OCI-LY7 (cell line): ENCODE data around the gene ZHX3. TPM values are rescaled to one million over a fixed set of nuclear protein-coding genes. Genes with fewer than 3 reads are reported as not detected.

ENCODE experiments used
- BruUV-seq: library from RNA; stranded (reverse); fragments of 400-500 nt; replicated peaks from 2 replicates; lab custom pipeline; 2021; lab: Mats Ljungman, UMichigan
- CTCF ChIA-PET: fragments of 300-600 bp; sonication (Branson Sonifier 250); formaldehyde crosslinking; loops from one replicate; lab custom pipeline; 2022; ENCODE audit warnings: antibody characterized with exemption; ENCODE audit not compliant: unreplicated experiment; lab: Charles Lee
- POLR2A ChIA-PET: fragments of 300-600 bp; sonication (Branson Sonifier 250); formaldehyde crosslinking; loops from one replicate; lab custom pipeline; 2022; ENCODE audit warnings: antibody characterized with exemption; lab: Charles Lee
- DNase-seq: peaks from one replicate; pipeline ENCODE4 v3.0.0-alpha.2; 2015; ENCODE audit warnings: low spot score
- H2AFZ ChIP-seq: fragments of 200-600 bp; sonication (generic), shearing (Covaris generic); 2 replicates; pipeline ENCODE4 v1.6.1; 2014; ENCODE audit warnings: mild to moderate bottlenecking, antibody characterized with exemption, low read length, moderate library complexity
- H3K27ac ChIP-seq: fragments of 200-600 bp; sonication (generic); 2 replicates; pipeline ENCODE4 v1.5.1; 2014; ENCODE audit warnings: mixed run types, low read depth, mild to moderate bottlenecking, moderate library complexity, low read length, inconsistent platforms; ENCODE audit not compliant: poor library complexity, severe bottlenecking
- H3K36me3 ChIP-seq: fragments of 200-600 bp; sonication (generic); 2 replicates; pipeline ENCODE4 v1.6.1; 2014; ENCODE audit warnings: mild to moderate bottlenecking, antibody characterized with exemption, low read length, moderate library complexity, mixed read lengths; ENCODE audit not compliant: insufficient read depth
- H3K4me1 ChIP-seq: fragments of 200-600 bp; sonication (generic); 2 replicates; pipeline ENCODE4 v1.5.1; 2014; ENCODE audit warnings: mild to moderate bottlenecking, low read length; ENCODE audit not compliant: insufficient read depth, poor library complexity, severe bottlenecking
- H3K4me2 ChIP-seq: fragments of 200-600 bp; sonication (generic); 2 replicates; pipeline ENCODE4 v1.6.1; 2014; ENCODE audit warnings: mild to moderate bottlenecking, low read length
- H3K4me3 ChIP-seq: fragments of 200-600 bp; sonication (generic); 2 replicates; pipeline ENCODE4 v1.5.1; 2014; ENCODE audit warnings: mild to moderate bottlenecking, low read depth, low read length; ENCODE audit not compliant: poor library complexity, severe bottlenecking
- H3K79me2 ChIP-seq: fragments of 200-600 bp; sonication (generic); 2 replicates; pipeline ENCODE4 v1.6.1; 2016; ENCODE audit warnings: low read depth, mild to moderate bottlenecking, low read length, moderate library complexity, mixed read lengths; ENCODE audit not compliant: insufficient read depth
- H3K9me2 ChIP-seq: fragments of 200-600 bp; sonication (generic); 2 replicates; pipeline ENCODE4 v1.6.1; 2016; ENCODE audit warnings: mild to moderate bottlenecking, low read length, mixed read lengths; ENCODE audit not compliant: insufficient read depth
- H3K9me3 ChIP-seq: fragments of 200-600 bp; sonication (generic); 2 replicates; pipeline ENCODE4 v1.6.1; 2014; ENCODE audit warnings: mild to moderate bottlenecking, mixed run types, low read length, mixed read lengths
- H4K20me1 ChIP-seq: fragments of 200-600 bp; sonication (generic); 2 replicates; pipeline ENCODE4 v1.6.1; 2014; ENCODE audit warnings: mild to moderate bottlenecking, antibody characterized with exemption, low read length, moderate library complexity, mixed read lengths; ENCODE audit not compliant: insufficient read depth
- CTCF ChIP-seq: fragments of 200-600 bp; sonication (generic); conservative IDR thresholded peaks from 2 replicates; pipeline ENCODE4 v1.5.1; 2014; ENCODE audit warnings: mild to moderate bottlenecking, antibody characterized with exemption, low read length, moderate library complexity, mixed read lengths
- EZH2phosphoT487 ChIP-seq: fragments of 200-600 bp; sonication (generic); IDR thresholded peaks from 2 replicates; pipeline ENCODE4 v1.6.1; 2018; ENCODE audit warnings: low read depth, borderline replicate concordance, mild to moderate bottlenecking, mixed run types, antibody characterized with exemption, low read length, moderate library complexity, mixed read lengths
- intact Hi-C: fragments of 100-400 bp; cut with micrococcal nuclease; formaldehyde crosslinking; loops from one replicate; pipeline ENCODE4 v1.10.0; 2022; ENCODE audit not compliant: unreplicated experiment
- total RNA-seq, 2 experiments: library from RNA; depleted of rRNA in 1 of 2; stranded (reverse); fragments of >200 nt in 1 of 2; shearing (Covaris generic) in 1 of 2; gene quantifications; 2 replicates each; pipeline ENCODE4 v1.2.3, GENCODE V29; 2014 to 2022

ZHX3 gene
- total RNA-seq, 2 experiments from 2014 or later: 5.8 to 16.9 TPM

- Histone ChIP-seq H3K4me2 (no peak overlapping the region), H3K9me2 (no peaks in the 10 kb centered on the region), H3K79me2 (no peaks in the 10 kb centered on the region), H3K4me3 (no peak overlapping the region), H3K27ac (no peak overlapping the region), H2AFZ (no peak overlapping the region), H3K9me3 (no peaks in the 10 kb centered on the region), H3K36me3 (peaks cover 92% of the 10 kb centered on the region), H3K4me1 (no peaks in the 10 kb centered on the region), H4K20me1 (no peaks in the 10 kb centered on the region)
- intact Hi-C loops: loop anchor here (1.0 to 2.0 kb wide), 3 partner anchors 36 to 206 kb away; partner anchors contain the start of gene LPIN3
- TF ChIP-seq CTCF (no peak), EZH2phosphoT487 (no peak)
- ChIA-PET POLR2A (interaction anchor here (0.6 to 0.8 kb wide), 2 partner anchors 14 to 380 kb away, joined by 3 read pairs; no protein-coding TSS in a partner anchor), CTCF (interaction anchor here (0.6 to 1.4 kb wide), 2 partner anchors 150 to 168 kb away, joined by 3 to 4 read pairs; partner anchors contain the start of gene LPIN3)
- DNase-seq: no peak
- BruUV-seq: no TSS peak
These were observed 145.0 kb downstream of the ZHX3 start for GRCh38 chr20:41172296-41173140.

- peaks cover 92% of the 10 kb centered on the region for H3K36me3 ChIP-seq
- CTCF ChIA-PET: interaction anchor here (1.4 kb wide), 1 partner anchor 169 kb away, joined by 3 read pairs; the partner anchor contains the start of gene LPIN3
- no peak overlapping the region for H2AFZ ChIP-seq
- no peak overlapping the region for H3K4me2 ChIP-seq
- no peaks in the 10 kb centered on the region for H3K79me2 ChIP-seq
- TF ChIP-seq CTCF (no peak), EZH2phosphoT487 (no peak)
- no peak overlapping the region for H3K27ac ChIP-seq
- POLR2A ChIA-PET: interaction anchor here (0.6 kb wide), 2 partner anchors 189 to 379 kb away, joined by 3 read pairs; no protein-coding TSS in a partner anchor
- no peak for DNase-seq
- no TSS peak for BruUV-seq
- H3K4me1 ChIP-seq: no peaks in the 10 kb centered on the region
- intact Hi-C loops: loop anchor here (2.0 kb wide), 1 partner anchor 205 kb away; no protein-coding TSS in a partner anchor
- H3K4me3 ChIP-seq: no peak overlapping the region
- H3K9me2 ChIP-seq: no peaks in the 10 kb centered on the region
- H3K9me3 ChIP-seq: no peaks in the 10 kb centered on the region
- H4K20me1 ChIP-seq: no peaks in the 10 kb centered on the region
These were observed 145.7 kb downstream of the ZHX3 start for GRCh38 chr20:41171736-41172295.
